CD8-positive, alpha-beta memory T cell (primary cell): ENCODE data around the gene TCF4. TPM values are rescaled to one million over a fixed set of nuclear protein-coding genes. Genes with fewer than 3 reads are reported as not detected.

Source experiments
- CTCF ChIA-PET: fragments of 350-600 bp; sonication (Branson Sonifier 250); formaldehyde crosslinking; loops from one replicate; lab custom pipeline; 2021; ENCODE audit warnings: antibody characterized with exemption; lab: Charles Lee
- POLR2A ChIA-PET: fragments of 350-600 bp; sonication (Branson Sonifier 250); formaldehyde crosslinking; loops from one replicate; lab custom pipeline; 2021; ENCODE audit warnings: antibody characterized with exemption; lab: Charles Lee
- DNase-seq, 5 donors: peaks; one replicate each; pipeline versions ENCODE4 v3.0.0 to v3.0.0-alpha.2; 2020 to 2022; ENCODE audit warnings: mixed read lengths in 1 of 5
- H3K27ac ChIP-seq: one replicate; pipeline ENCODE4 v1.7.0; 2013; ENCODE audit warnings: low read depth, mild to moderate bottlenecking, low read length, moderate library complexity
- H3K27me3 ChIP-seq: 2 replicates; pipeline ENCODE4 v1.7.0; 2013; ENCODE audit warnings: low read length, mild to moderate bottlenecking; ENCODE audit not compliant: insufficient read depth, poor library complexity, severe bottlenecking
- H3K36me3 ChIP-seq: 2 replicates; pipeline ENCODE4 v1.7.0; 2013; ENCODE audit warnings: mild to moderate bottlenecking, low read length, moderate library complexity; ENCODE audit not compliant: insufficient read depth
- H3K4me1 ChIP-seq: 2 replicates; pipeline ENCODE4 v1.7.0; 2013; ENCODE audit warnings: mild to moderate bottlenecking, low read length, moderate library complexity; ENCODE audit not compliant: insufficient read depth
- H3K4me3 ChIP-seq: 2 replicates; pipeline ENCODE4 v1.7.0; 2013; ENCODE audit warnings: mild to moderate bottlenecking, low read length
- H3K9me3 ChIP-seq: 2 replicates; pipeline ENCODE4 v1.7.0; 2013; ENCODE audit warnings: mild to moderate bottlenecking, low read length
- H3K27ac Mint-ChIP-seq, 8 donors: one replicate each; pipeline ENCODE4 v1.8.0; 2020 to 2021; ENCODE audit warnings: mixed read lengths in 8 of 8, mild to moderate bottlenecking in 6 of 8, inconsistent platforms in 3 of 8, moderate library complexity in 3 of 8
- H3K27me3 Mint-ChIP-seq, 2 donors: one replicate each; pipeline ENCODE4 v1.8.0; 2020 to 2021; ENCODE audit warnings: mixed read lengths in 2 of 2, mild to moderate bottlenecking in 1 of 2, moderate library complexity in 1 of 2
- H3K36me3 Mint-ChIP-seq, 3 donors: one replicate each; pipeline ENCODE4 v1.8.0; 2020 to 2021; ENCODE audit warnings: mixed read lengths in 3 of 3, inconsistent platforms in 1 of 3, mild to moderate bottlenecking in 1 of 3
- H3K4me1 Mint-ChIP-seq, 3 donors: one replicate each; pipeline ENCODE4 v1.8.0; 2020 to 2021; ENCODE audit warnings: mixed read lengths in 3 of 3, inconsistent platforms in 1 of 3, mild to moderate bottlenecking in 1 of 3
- H3K4me3 Mint-ChIP-seq, 7 donors: one replicate each; pipeline ENCODE4 v1.8.0; 2020 to 2021; ENCODE audit warnings: mixed read lengths in 7 of 7, mild to moderate bottlenecking in 6 of 7, moderate library complexity in 4 of 7, inconsistent platforms in 2 of 7
- H3K9me3 Mint-ChIP-seq, 5 donors: one replicate each; pipeline ENCODE4 v1.8.0; 2020 to 2022; ENCODE audit warnings: mixed read lengths in 5 of 5, mild to moderate bottlenecking in 3 of 5, moderate library complexity in 2 of 5, inconsistent platforms in 1 of 5
- polyA plus RNA-seq: library from polyadenylated mRNA; unstranded; fragments of 300-500 nt; fragmentation: Illumina TruSeq; gene quantifications from one replicate; pipeline ENCODE4 v1.2.3, GENCODE V29; 2021
- total RNA-seq, 2 experiments: library from RNA; stranded (reverse); gene quantifications; one replicate each; pipeline ENCODE4 v1.2.3, GENCODE V29; 2021

Gene TCF4
- total and polyA plus RNA-seq, 3 experiments from 2014 or later: 0.18 to 0.62 (median 0.47) TPM

GRCh38 chr18:55446996-55447671 lies 140.9 kb downstream of the TCF4 start:
- H3K27me3 Mint-ChIP-seq: peaks cover 0 to 3% of the 10 kb centered on the region in 2 donors
- DNase-seq: no peak
- no peak overlapping the region for H3K4me3 Mint-ChIP-seq
- Histone ChIP-seq H3K9me3 (no peaks in the 10 kb centered on the region), H3K27ac (no peak overlapping the region), H3K4me1 (no peaks in the 10 kb centered on the region), H3K27me3 (no peaks in the 10 kb centered on the region), H3K36me3 (no peaks in the 10 kb centered on the region), H3K4me3 (no peak overlapping the region)
- ChIA-PET POLR2A (no interaction called here), CTCF (no interaction called here)
- no peaks in the 10 kb centered on the region for H3K36me3 Mint-ChIP-seq
- no peak overlapping the region for H3K27ac Mint-ChIP-seq
- H3K4me1 Mint-ChIP-seq: no peaks in the 10 kb centered on the region
- H3K9me3 Mint-ChIP-seq: peaks cover 0 to 3% (median 0%) of the 10 kb centered on the region in 5 donors

- Histone ChIP-seq H3K36me3 (no peaks in the 10 kb centered on the region), H3K4me1 (no peaks in the 10 kb centered on the region), H3K9me3 (no peaks in the 10 kb centered on the region), H3K4me3 (no peak overlapping the region), H3K27me3 (no peaks in the 10 kb centered on the region), H3K27ac (no peak overlapping the region)
- no peaks in the 10 kb centered on the region for H3K4me1 Mint-ChIP-seq
- no peaks in the 10 kb centered on the region for H3K36me3 Mint-ChIP-seq
- H3K27ac Mint-ChIP-seq: no peak overlapping the region
- H3K9me3 Mint-ChIP-seq: peaks cover 0 to 3% (median 0%) of the 10 kb centered on the region in 5 donors
- H3K4me3 Mint-ChIP-seq: no peak overlapping the region
- no peak for DNase-seq
- H3K27me3 Mint-ChIP-seq: no peaks in the 10 kb centered on the region
- ChIA-PET POLR2A (no interaction called here), CTCF (no interaction called here)
Measured at GRCh38 chr18:55444536-55444935, 143.5 kb downstream of the TCF4 start.

DNA sequence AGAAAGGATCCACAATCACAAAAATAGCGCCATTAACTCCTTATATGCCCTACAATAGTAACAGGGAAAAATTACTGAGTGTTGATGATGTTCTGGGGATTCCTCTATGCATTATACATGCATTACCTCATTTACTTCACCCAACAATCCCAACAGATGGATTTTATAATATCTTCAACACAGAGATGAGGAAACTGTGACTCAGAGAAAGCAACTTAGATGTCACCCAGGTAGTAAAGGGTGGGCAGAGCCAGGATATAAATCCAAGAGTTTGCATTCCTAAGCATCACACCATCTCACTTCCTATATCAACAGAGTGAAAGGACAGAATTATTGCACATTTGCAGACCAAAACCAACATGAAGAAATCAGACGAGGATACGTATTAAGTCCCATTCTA lies 144.2 kb downstream of the TCF4 start:
- Mint-ChIP-seq H3K27ac (no peak overlapping the region), H3K9me3 (peaks cover 0 to 3% (median 0%) of the 10 kb centered on the region in 5 donors), H3K4me3 (no peak overlapping the region), H3K36me3 (no peaks in the 10 kb centered on the region), H3K27me3 (no peaks in the 10 kb centered on the region), H3K4me1 (no peaks in the 10 kb centered on the region)
- no peaks in the 10 kb centered on the region for H3K27me3 ChIP-seq
- DNase-seq: no peak
- H3K27ac ChIP-seq: no peak overlapping the region
- no peaks in the 10 kb centered on the region for H3K4me1 ChIP-seq
- no peaks in the 10 kb centered on the region for H3K36me3 ChIP-seq
- CTCF ChIA-PET: no interaction called here
- H3K4me3 ChIP-seq: no peak overlapping the region
- no peaks in the 10 kb centered on the region for H3K9me3 ChIP-seq
- POLR2A ChIA-PET: no interaction called here

GRCh38 chr18:55442561-55442960 lies 145.4 kb downstream of the TCF4 start:
- no peaks in the 10 kb centered on the region for H3K4me1 Mint-ChIP-seq
- no peak for DNase-seq
- no peak overlapping the region for H3K4me3 ChIP-seq
- no peaks in the 10 kb centered on the region for H3K4me1 ChIP-seq
- H3K9me3 ChIP-seq: no peaks in the 10 kb centered on the region
- H3K27me3 Mint-ChIP-seq: no peaks in the 10 kb centered on the region
- H3K27me3 ChIP-seq: no peaks in the 10 kb centered on the region
- no peaks in the 10 kb centered on the region for H3K36me3 ChIP-seq
- CTCF ChIA-PET: no interaction called here
- peaks cover 0 to 5% (median 0%) of the 10 kb centered on the region in 5 donors for H3K9me3 Mint-ChIP-seq
- no peaks in the 10 kb centered on the region for H3K36me3 Mint-ChIP-seq
- H3K27ac Mint-ChIP-seq: no peak overlapping the region
- no peak overlapping the region for H3K4me3 Mint-ChIP-seq
- no peak overlapping the region for H3K27ac ChIP-seq
- POLR2A ChIA-PET: no interaction called here

- Histone ChIP-seq H3K27me3 (no peaks in the 10 kb centered on the region), H3K36me3 (no peaks in the 10 kb centered on the region), H3K27ac (no peak overlapping the region), H3K4me3 (no peak overlapping the region), H3K9me3 (no peaks in the 10 kb centered on the region), H3K4me1 (no peaks in the 10 kb centered on the region)
- Mint-ChIP-seq H3K27me3 (no peaks in the 10 kb centered on the region), H3K9me3 (peaks cover 0 to 5% (median 0%) of the 10 kb centered on the region in 5 donors), H3K27ac (no peak overlapping the region), H3K36me3 (no peaks in the 10 kb centered on the region), H3K4me1 (no peaks in the 10 kb centered on the region), H3K4me3 (no peak overlapping the region)
- DNase-seq: no peak
- CTCF ChIA-PET: no interaction called here
- POLR2A ChIA-PET: no interaction called here
Measured at GRCh38 chr18:55440988-55441387, 147.0 kb downstream of the TCF4 start.

GRCh38 chr18:55439056-55439455 lies 148.9 kb downstream of the TCF4 start:
- peaks cover 0 to 3% (median 0%) of the 10 kb centered on the region in 5 donors for H3K9me3 Mint-ChIP-seq
- no peaks in the 10 kb centered on the region for H3K27me3 Mint-ChIP-seq
- DNase-seq: no peak
- H3K4me1 Mint-ChIP-seq: no peaks in the 10 kb centered on the region
- H3K27me3 ChIP-seq: no peaks in the 10 kb centered on the region
- no peak overlapping the region for H3K27ac ChIP-seq
- ChIA-PET CTCF (no interaction called here), POLR2A (no interaction called here)
- H3K4me3 Mint-ChIP-seq: no peak overlapping the region
- no peak overlapping the region for H3K27ac Mint-ChIP-seq
- H3K36me3 ChIP-seq: no peaks in the 10 kb centered on the region
- no peak overlapping the region for H3K4me3 ChIP-seq
- H3K9me3 ChIP-seq: no peaks in the 10 kb centered on the region
- no peaks in the 10 kb centered on the region for H3K36me3 Mint-ChIP-seq
- H3K4me1 ChIP-seq: no peaks in the 10 kb centered on the region

GRCh38 chr18:55435592-55435991 lies 152.4 kb downstream of the TCF4 start:
- Histone ChIP-seq H3K36me3 (no peaks in the 10 kb centered on the region), H3K9me3 (no peaks in the 10 kb centered on the region), H3K4me1 (no peaks in the 10 kb centered on the region), H3K27me3 (no peaks in the 10 kb centered on the region), H3K4me3 (no peak overlapping the region), H3K27ac (no peak overlapping the region)
- Mint-ChIP-seq H3K4me1 (no peaks in the 10 kb centered on the region), H3K4me3 (no peak overlapping the region), H3K36me3 (no peaks in the 10 kb centered on the region), H3K27me3 (no peaks in the 10 kb centered on the region), H3K9me3 (peaks cover 0 to 3% (median 0%) of the 10 kb centered on the region in 5 donors), H3K27ac (no peak overlapping the region)
- no peak for DNase-seq
- ChIA-PET CTCF (no interaction called here), POLR2A (no interaction called here)

DNA sequence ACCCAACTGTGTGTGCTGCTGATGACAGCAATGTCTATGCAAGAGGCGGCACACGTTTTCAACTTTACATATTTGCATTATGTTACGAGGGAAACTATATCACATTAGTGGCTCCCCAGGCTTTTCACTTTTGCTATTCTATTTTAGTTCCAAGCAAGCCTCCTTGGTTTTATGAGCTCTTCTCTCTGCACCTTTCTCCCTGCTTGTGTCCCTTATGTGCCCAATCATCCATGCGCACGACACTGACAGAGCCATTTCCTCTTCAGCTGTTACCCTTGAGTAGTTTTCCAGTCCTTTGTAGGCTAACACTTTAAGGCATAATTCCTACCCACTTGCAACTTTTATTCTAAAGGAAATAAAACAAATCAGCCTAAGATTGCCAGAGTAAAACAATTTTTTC lies 154.3 kb downstream of the TCF4 start:
- Histone ChIP-seq H3K4me3 (no peak overlapping the region), H3K27me3 (no peaks in the 10 kb centered on the region), H3K9me3 (no peaks in the 10 kb centered on the region), H3K27ac (no peak overlapping the region), H3K4me1 (no peaks in the 10 kb centered on the region), H3K36me3 (no peaks in the 10 kb centered on the region)
- H3K4me3 Mint-ChIP-seq: no peak overlapping the region
- CTCF ChIA-PET: no interaction called here
- H3K9me3 Mint-ChIP-seq: peaks cover 0 to 3% (median 0%) of the 10 kb centered on the region in 5 donors
- H3K27me3 Mint-ChIP-seq: no peaks in the 10 kb centered on the region
- H3K36me3 Mint-ChIP-seq: no peaks in the 10 kb centered on the region
- no peak overlapping the region for H3K27ac Mint-ChIP-seq
- POLR2A ChIA-PET: no interaction called here
- H3K4me1 Mint-ChIP-seq: no peaks in the 10 kb centered on the region
- no peak for DNase-seq
